Stomach (tissue), 4 donors: ENCODE results near the gene EPS8L3.

Experiments
- CTCF ChIP-seq, 7 experiments: fragments of 450-650 bp in 4 of 7; fragments of 200-600 bp in 3 of 7; sonication (generic) in 3 of 7; IDR thresholded peaks; one replicate each; pipeline ENCODE4 v1.5.1; 2016 to 2019; ENCODE audit warnings: antibody characterized with exemption in 7 of 7, control low read depth in 2 of 7, mild to moderate bottlenecking in 1 of 7
- POLR2A ChIP-seq, 4 donors: fragments of 450-650 bp; IDR thresholded peaks; one replicate each; pipeline ENCODE4 v1.6.1; 2016; ENCODE audit warnings: antibody characterized with exemption in 4 of 4, control low read depth in 2 of 4, mild to moderate bottlenecking in 1 of 4, moderate library complexity in 1 of 4

- TF ChIP-seq CTCF (IDR thresholded peaks at IDR 0.05) (no peak), POLR2A (IDR thresholded peaks at IDR 0.05) (no peak)
Observed at GRCh38 chr1:109705411-109705810, 58.3 kb downstream of the EPS8L3 start.
